ENCODE results near the gene KNCN. TPM values are rescaled to one million over a fixed set of nuclear protein-coding genes. Genes with fewer than 3 reads are reported as not detected.
A peak's percentile ranks its signal among the peaks of the same experiment; 100 is the strongest.

The KNCN gene
- total RNA-seq, 1 experiment from 2014 or later = not detected

DNA sequence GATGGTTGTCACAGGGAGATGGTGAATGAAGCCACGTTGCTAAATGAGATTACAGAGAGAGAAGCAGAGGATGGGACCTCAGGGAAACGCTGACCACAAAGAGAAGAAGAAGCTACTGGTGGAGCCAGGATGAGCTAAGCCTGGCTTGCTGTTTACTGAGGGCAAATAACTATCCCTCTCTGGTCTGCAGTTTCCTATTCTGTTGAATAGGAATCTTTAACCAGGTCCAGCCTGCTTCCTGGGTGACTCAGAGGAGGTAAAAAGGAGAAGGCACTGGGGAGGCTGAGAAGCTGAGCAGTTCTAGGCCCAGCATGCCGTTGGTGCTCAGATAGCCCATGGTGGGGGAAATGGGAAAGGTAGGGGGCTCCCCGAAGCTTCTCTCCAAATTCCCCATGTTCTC lies 32.2 kb downstream of the KNCN start:
- Mint-ChIP-seq H3K4me1 (ENCODE audit: low read depth, unreplicated experiment) (peaks cover 79% of the 10 kb centered on the region), H3K27ac (ENCODE audit: unreplicated experiment) (no peak overlapping the region), H3K4me3 (ENCODE audit: low read depth, unreplicated experiment) (no peak overlapping the region), H3K9me3 (ENCODE audit: low read depth, unreplicated experiment) (no peaks in the 10 kb centered on the region), H3K27me3 (ENCODE audit: unreplicated experiment) (no peaks in the 10 kb centered on the region), H3K36me3 (ENCODE audit: insufficient read depth, unreplicated experiment) (peaks cover 19% of the 10 kb centered on the region)
- no peak for DNase-seq
- intact Hi-C loops (cut with micrococcal nuclease; ENCODE audit: unreplicated experiment) = no loop called here
- BruUV-seq (replicated peaks) = no TSS peak
- TF ChIP-seq, protein P1, sequence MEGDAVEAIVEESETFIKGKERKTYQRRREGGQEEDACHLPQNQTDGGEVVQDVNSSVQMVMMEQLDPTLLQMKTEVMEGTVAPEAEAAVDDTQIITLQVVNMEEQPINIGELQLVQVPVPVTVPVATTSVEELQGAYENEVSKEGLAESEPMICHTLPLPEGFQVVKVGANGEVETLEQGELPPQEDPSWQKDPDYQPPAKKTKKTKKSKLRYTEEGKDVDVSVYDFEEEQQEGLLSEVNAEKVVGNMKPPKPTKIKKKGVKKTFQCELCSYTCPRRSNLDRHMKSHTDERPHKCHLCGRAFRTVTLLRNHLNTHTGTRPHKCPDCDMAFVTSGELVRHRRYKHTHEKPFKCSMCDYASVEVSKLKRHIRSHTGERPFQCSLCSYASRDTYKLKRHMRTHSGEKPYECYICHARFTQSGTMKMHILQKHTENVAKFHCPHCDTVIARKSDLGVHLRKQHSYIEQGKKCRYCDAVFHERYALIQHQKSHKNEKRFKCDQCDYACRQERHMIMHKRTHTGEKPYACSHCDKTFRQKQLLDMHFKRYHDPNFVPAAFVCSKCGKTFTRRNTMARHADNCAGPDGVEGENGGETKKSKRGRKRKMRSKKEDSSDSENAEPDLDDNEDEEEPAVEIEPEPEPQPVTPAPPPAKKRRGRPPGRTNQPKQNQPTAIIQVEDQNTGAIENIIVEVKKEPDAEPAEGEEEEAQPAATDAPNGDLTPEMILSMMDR (IDR thresholded peaks at IDR 0.05; ENCODE audit: unreplicated experiment) = no peak
- CTCF ChIA-PET = interaction anchor here (0.8 to 1.3 kb wide), 2 partner anchors 9 to 72 kb away, joined by 3 read pairs; no protein-coding TSS in a partner anchor

DNA sequence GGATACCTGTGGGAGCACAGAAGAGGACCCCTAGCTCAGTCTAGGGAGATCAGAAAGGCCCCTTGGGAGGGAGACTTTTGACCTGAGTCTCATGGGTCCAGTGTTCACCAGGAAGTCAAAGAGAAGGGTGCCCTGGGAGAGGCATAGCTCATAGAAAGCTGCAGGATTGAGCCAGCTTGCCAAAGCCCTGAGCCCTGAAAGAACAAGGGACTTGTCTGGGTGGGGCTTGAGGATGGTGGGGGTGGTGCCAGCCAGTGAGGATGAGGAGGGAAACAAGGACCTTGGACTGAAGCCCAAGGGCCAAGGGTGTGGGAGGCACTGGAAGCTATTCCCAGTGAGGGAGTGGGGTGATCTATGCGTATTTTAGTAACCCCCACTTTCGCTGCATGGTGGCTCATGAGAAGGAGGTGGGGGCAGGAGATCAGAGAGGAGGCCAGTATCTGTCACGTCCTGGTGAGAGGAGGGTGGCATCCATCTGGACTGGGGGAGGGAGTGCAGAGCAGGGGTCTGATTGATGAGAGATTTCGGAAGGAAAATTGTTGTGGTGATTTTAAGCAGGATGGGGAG lies 33.4 kb downstream of the KNCN start:
- peaks cover 78% of the 10 kb centered on the region for H3K4me1 Mint-ChIP-seq (ENCODE audit: low read depth, unreplicated experiment)
- CTCF ChIA-PET = interaction anchor here (0.6 to 1.0 kb wide), 4 partner anchors 18 to 1389 kb away, joined by 3 to 4 read pairs (median 4); no protein-coding TSS in a partner anchor
- TF ChIP-seq, protein P1 (IDR thresholded peaks at IDR 0.05; ENCODE audit: unreplicated experiment) = no peak

GRCh38 chr1:46517010-46517600 lies 34.3 kb downstream of the KNCN start:
- no TSS peak for BruUV-seq (replicated peaks)
- intact Hi-C loops (cut with micrococcal nuclease; ENCODE audit: unreplicated experiment) = no loop called here
- Mint-ChIP-seq H3K36me3 (ENCODE audit: insufficient read depth, unreplicated experiment) (peaks cover 19% of the 10 kb centered on the region), H3K4me1 (ENCODE audit: low read depth, unreplicated experiment) (peaks cover 69% of the 10 kb centered on the region), H3K27ac (ENCODE audit: unreplicated experiment) (peak overlapping the region; percentile 77), H3K9me3 (ENCODE audit: low read depth, unreplicated experiment) (no peaks in the 10 kb centered on the region), H3K27me3 (ENCODE audit: unreplicated experiment) (no peaks in the 10 kb centered on the region), H3K4me3 (ENCODE audit: low read depth, unreplicated experiment) (peak overlapping the region; percentile 36)
- TF ChIP-seq, protein P1 (IDR thresholded peaks at IDR 0.05; ENCODE audit: unreplicated experiment) = no peak
- CTCF ChIA-PET = interaction anchor here (0.6 to 1.1 kb wide), 6 partner anchors 8 to 336 kb away, joined by 3 to 6 read pairs (median 3); no protein-coding TSS in a partner anchor
- peak; percentile 90 for DNase-seq

More for the DNA sequence above, 33.4 kb downstream of the KNCN start:
- H3K9me3 Mint-ChIP-seq (ENCODE audit: low read depth, unreplicated experiment) = no peaks in the 10 kb centered on the region
- H3K36me3 Mint-ChIP-seq (ENCODE audit: insufficient read depth, unreplicated experiment) = peaks cover 19% of the 10 kb centered on the region
- intact Hi-C loops (cut with micrococcal nuclease; ENCODE audit: unreplicated experiment) = no loop called here
- no peaks in the 10 kb centered on the region for H3K27me3 Mint-ChIP-seq (ENCODE audit: unreplicated experiment)
- BruUV-seq (replicated peaks) = no TSS peak
- H3K27ac Mint-ChIP-seq (ENCODE audit: unreplicated experiment) = peak overlapping the region; percentile 77
- H3K4me3 Mint-ChIP-seq (ENCODE audit: low read depth, unreplicated experiment) = peak overlapping the region; percentile 20
- DNase-seq = peak; percentile 32

DNA sequence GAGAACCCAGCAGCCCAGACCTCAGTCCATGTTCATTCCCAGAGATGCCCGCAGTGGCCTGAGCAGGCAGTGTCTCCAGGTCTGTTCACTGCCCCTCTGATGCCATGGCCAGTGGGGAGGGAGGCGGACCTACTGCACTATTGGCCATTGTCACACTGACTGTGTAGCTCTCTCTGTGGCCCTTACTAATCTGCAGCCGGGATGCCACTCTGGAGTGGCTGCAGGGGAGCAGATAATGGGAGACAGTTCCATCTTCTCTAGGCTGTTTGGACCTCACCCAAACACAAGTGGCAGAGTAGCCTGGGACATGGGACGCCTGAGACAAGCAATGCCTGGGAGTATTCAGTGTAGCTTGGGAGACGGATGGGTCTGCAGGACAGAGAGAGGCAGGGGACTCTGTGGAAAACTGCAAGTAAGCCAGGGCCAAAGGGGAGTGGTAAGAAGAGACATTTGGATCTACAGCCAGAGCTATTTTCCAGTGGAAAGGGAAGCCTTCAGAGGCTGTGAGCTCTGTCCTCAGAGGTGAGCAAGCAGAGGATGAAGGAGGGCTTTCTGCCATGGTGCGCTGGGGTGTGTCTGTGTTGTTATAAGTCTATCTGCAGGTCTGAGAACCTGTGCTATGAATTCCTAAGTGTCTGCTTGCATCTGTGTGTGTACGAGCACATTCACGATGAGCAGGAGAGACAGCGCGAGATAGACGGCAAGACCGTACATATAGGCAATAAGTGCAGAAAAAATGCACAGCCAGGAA lies 35.1 kb downstream of the KNCN start:
- Mint-ChIP-seq H3K27ac (ENCODE audit: unreplicated experiment) (no peak overlapping the region), H3K9me3 (ENCODE audit: low read depth, unreplicated experiment) (no peaks in the 10 kb centered on the region), H3K36me3 (ENCODE audit: insufficient read depth, unreplicated experiment) (peaks cover 19% of the 10 kb centered on the region), H3K4me3 (ENCODE audit: low read depth, unreplicated experiment) (no peak overlapping the region), H3K27me3 (ENCODE audit: unreplicated experiment) (no peaks in the 10 kb centered on the region), H3K4me1 (ENCODE audit: low read depth, unreplicated experiment) (peaks cover 61% of the 10 kb centered on the region)
- TF ChIP-seq, protein P1 (IDR thresholded peaks at IDR 0.05; ENCODE audit: unreplicated experiment) = no peak
- CTCF ChIA-PET = interaction anchor here (0.6 to 1.1 kb wide), 5 partner anchors 8 to 335 kb away, joined by 3 to 6 read pairs (median 3); no protein-coding TSS in a partner anchor
- no peak for DNase-seq
- intact Hi-C loops (cut with micrococcal nuclease; ENCODE audit: unreplicated experiment) = no loop called here
- no TSS peak for BruUV-seq (replicated peaks)

Data from Calu3 (cell line).